Fibroblast of skin of back (primary cell): ENCODE measurements around the gene ARHGAP26.

Experiments used
- DNase-seq: peaks from one replicate; pipeline ENCODE4 v3.0.0-alpha.2; 2013

The ARHGAP26 gene

GRCh38 chr5:142852416-142853198, 82.4 kb downstream of the ARHGAP26 start:
- no peak for DNase-seq

- DNase-seq = no peak
Measured at GRCh38 chr5:142853682-142854081, 83.5 kb downstream of the ARHGAP26 start.

GRCh38 chr5:142856269-142856782, 86.1 kb downstream of the ARHGAP26 start:
- no peak for DNase-seq

GRCh38 chr5:142857405-142857804, 87.2 kb downstream of the ARHGAP26 start:
- DNase-seq = no peak

GRCh38 chr5:142859037-142859436, 88.9 kb downstream of the ARHGAP26 start:
- DNase-seq = no peak

- no peak for DNase-seq
Measured at GRCh38 chr5:142860270-142860669, 90.1 kb downstream of the ARHGAP26 start.

GRCh38 chr5:142861011-142861410, 90.8 kb downstream of the ARHGAP26 start:
- no peak for DNase-seq

- DNase-seq = no peak
Measured at GRCh38 chr5:142862594-142862993, 92.4 kb downstream of the ARHGAP26 start.

GRCh38 chr5:142863856-142864255, 93.7 kb downstream of the ARHGAP26 start:
- DNase-seq = no peak

GRCh38 chr5:142864290-142865260, 94.4 kb downstream of the ARHGAP26 start:
- no peak for DNase-seq

- DNase-seq = no peak
Measured at GRCh38 chr5:142865631-142866030, 95.5 kb downstream of the ARHGAP26 start.

GRCh38 chr5:142866563-142867275, 96.5 kb downstream of the ARHGAP26 start:
- peak; percentile 65 for DNase-seq

- peak; percentile 29 for DNase-seq
Measured at GRCh38 chr5:142869886-142870285, 99.7 kb downstream of the ARHGAP26 start.

- DNase-seq = no peak
Measured at GRCh38 chr5:142870532-142871362, 100.6 kb downstream of the ARHGAP26 start.

- no peak for DNase-seq
Measured at GRCh38 chr5:142871363-142872193, 101.4 kb downstream of the ARHGAP26 start.

- DNase-seq = no peak
Measured at GRCh38 chr5:142872217-142872616, 102.0 kb downstream of the ARHGAP26 start.

GRCh38 chr5:142872795-142873194, 102.6 kb downstream of the ARHGAP26 start:
- peak; percentile 35 for DNase-seq

GRCh38 chr5:142873831-142874230, 103.7 kb downstream of the ARHGAP26 start:
- no peak for DNase-seq

GRCh38 chr5:142874540-142874939, 104.4 kb downstream of the ARHGAP26 start:
- peak; percentile 47 for DNase-seq

GRCh38 chr5:142875936-142876335, 105.8 kb downstream of the ARHGAP26 start:
- peak; percentile 59 for DNase-seq

GRCh38 chr5:142876817-142877216, 106.6 kb downstream of the ARHGAP26 start:
- no peak for DNase-seq
